Muscle layer of duodenum (tissue), 2 donors: ENCODE measurements around the gene CELA2A.
A peak's percentile ranks its signal among the peaks of the same experiment; 100 is the strongest.
"Not testable (repeated sequence)": the region's sequence is repeated elsewhere in the genome, so short reads cannot be mapped to it uniquely, and the experiment has no call there.

Source experiments
- H3K27ac ChIP-seq: one replicate; pipeline ENCODE4 v1.7.0; 2013; ENCODE audit warnings: mild to moderate bottlenecking, low read length
- H3K27me3 ChIP-seq: one replicate; pipeline ENCODE4 v1.7.0; 2013; ENCODE audit warnings: low read depth, mild to moderate bottlenecking, control low read depth, low read length
- H3K36me3 ChIP-seq, 2 donors: one replicate each; pipeline ENCODE4 v1.7.0; 2013; ENCODE audit warnings: low read length in 2 of 2, control low read depth in 1 of 2, mild to moderate bottlenecking in 1 of 2; ENCODE audit not compliant: insufficient read depth in 2 of 2, control insufficient read depth in 1 of 2
- H3K4me1 ChIP-seq, 2 donors: one replicate each; pipeline ENCODE4 v1.7.0; 2013; ENCODE audit warnings: low read length in 2 of 2, mild to moderate bottlenecking in 2 of 2, control low read depth in 1 of 2, moderate library complexity in 1 of 2; ENCODE audit not compliant: insufficient read depth in 2 of 2, control insufficient read depth in 1 of 2
- H3K4me3 ChIP-seq, 2 donors: one replicate each; pipeline ENCODE4 v1.7.0; 2013; ENCODE audit warnings: low read length in 2 of 2, low read depth in 1 of 2, mild to moderate bottlenecking in 1 of 2
- H3K9me3 ChIP-seq, 2 donors: one replicate each; pipeline ENCODE4 v1.7.0; 2013; ENCODE audit warnings: low read length in 2 of 2, control low read depth in 1 of 2, mild to moderate bottlenecking in 1 of 2; ENCODE audit not compliant: control insufficient read depth in 1 of 2
- donor health status: healthy.

Gene CELA2A

DNA sequence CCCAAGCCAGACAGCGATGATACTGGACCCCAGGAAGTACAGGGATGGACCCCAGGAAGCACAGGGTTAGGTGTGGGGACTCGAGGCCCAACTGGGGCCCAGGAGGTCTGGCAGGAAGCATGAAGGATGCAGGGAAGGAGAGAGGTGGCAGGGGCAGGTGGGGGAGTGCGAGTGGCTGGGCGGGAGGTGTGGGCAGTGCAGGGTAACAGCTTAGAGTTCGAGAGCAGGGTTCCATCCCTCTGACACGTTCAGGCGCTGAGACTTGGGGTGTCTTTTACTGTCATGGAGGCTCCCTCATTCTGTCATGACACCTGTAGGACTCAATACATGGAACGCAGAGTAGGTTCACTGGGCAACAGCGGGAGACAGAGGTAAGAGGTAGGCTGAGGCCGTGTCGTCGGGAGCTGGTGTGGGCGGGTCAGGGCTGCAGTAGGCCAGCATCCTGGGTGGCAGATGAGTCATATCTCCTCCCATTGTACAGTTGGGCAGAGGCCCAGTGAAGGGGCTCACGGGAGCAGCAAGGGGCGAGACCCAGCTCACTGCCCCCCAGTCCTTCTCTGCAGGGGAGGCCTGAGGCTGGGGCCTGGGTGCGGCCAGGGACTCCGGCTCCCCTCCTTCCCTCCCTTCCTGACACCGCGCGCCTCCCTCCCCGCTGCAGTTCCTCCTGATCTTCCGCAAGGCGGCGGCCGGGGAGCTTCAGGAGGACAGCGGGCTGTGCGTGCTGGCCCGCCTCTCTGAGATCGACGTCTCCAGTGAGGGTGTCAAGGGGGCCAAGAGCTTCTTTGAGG lies 29.8 kb upstream of the CELA2A start:
- Histone ChIP-seq H3K27ac (peak overlapping the region; percentile 39), H3K4me3 (no peak overlapping the region), H3K9me3 (no peaks in the 10 kb centered on the region), H3K36me3 (peaks cover 21 to 30% of the 10 kb centered on the region in 2 donors), H3K4me1 (peaks cover 6 to 9% of the 10 kb centered on the region in 2 donors), H3K27me3 (no peaks in the 10 kb centered on the region)

DNA sequence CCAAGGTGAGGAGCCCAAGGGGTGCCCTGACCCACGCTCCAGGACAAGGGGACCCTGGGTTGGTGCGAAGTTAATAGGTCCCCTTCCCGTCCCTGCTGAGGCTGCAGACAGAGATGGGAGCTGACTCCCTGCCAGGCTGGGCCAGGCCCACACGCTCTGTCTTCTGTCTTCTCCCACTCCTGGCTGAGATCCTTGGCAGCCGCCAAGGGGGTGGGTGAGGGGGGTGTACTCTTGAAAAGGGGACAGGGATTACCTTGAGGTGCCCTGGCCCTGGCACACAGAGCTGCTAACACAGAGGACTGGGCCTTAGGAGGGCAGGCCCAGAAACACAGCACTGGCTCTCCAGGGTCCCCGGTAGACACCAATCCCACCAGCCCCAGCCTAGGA lies 29.3 kb upstream of the CELA2A start:
- Histone ChIP-seq H3K4me1 (peaks cover 6 to 9% of the 10 kb centered on the region in 2 donors), H3K4me3 (no peak overlapping the region), H3K27me3 (no peaks in the 10 kb centered on the region), H3K9me3 (no peaks in the 10 kb centered on the region), H3K27ac (no peak overlapping the region), H3K36me3 (peaks cover 21 to 30% of the 10 kb centered on the region in 2 donors)

DNA sequence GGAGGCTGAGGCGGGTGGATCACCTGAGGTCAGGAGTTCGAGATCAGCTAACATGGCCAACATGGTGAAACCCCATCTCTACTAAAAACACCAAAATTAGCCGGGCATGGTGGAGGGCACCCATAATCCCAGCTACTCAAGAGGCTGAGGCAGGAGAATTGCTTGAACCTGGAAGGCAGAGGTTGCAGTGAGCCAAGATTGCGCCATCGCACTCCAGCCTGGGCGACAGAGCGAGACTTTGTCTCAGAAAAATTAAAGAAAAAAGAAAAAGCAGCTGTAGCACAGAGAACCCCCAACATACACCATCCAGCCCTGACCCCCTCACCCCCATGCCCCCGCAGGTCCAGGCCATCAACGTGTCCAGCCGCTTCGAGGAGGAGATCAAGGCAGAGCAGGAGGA lies 28.3 kb upstream of the CELA2A start:
- not testable (repeated sequence) for H3K27ac ChIP-seq, H3K9me3 ChIP-seq, H3K4me3 ChIP-seq, H3K4me1 ChIP-seq, H3K27me3 ChIP-seq
- H3K36me3 ChIP-seq: peaks cover 21 to 30% of the 10 kb centered on the region in 2 donors

DNA sequence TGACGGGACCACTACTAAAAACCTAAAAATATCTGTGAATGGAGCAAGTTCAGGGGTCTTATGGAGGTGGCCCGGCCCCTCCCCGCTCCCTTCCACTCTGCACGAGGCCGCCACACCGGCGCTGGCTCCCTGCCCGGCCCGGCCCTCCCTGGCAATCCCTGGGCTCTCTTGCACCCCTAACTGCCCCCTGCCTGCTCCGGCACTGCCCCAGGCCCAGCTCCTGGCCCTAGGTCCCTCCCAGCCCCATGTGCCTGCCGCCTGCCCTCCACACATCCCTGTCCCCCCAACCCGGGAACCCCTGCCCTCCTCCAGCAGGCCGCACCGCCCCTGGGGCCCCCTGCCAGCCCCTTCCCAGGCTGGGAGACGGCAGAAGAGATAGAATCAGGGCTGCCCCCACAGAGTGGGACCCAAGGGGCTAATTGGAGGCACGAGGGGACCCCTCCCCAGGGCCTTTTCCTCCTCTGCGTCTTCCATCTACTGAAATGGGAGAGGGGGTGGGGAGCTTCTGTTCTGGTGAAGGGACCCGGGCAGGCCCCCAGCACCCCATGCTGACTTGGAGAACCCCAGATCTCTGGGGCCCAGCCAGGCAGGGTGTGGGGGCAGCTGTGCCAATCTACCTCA lies 27.6 kb upstream of the CELA2A start:
- Histone ChIP-seq H3K4me1 (peaks cover 6 to 9% of the 10 kb centered on the region in 2 donors), H3K9me3 (no peaks in the 10 kb centered on the region), H3K27me3 (no peaks in the 10 kb centered on the region), H3K4me3 (no peak overlapping the region), H3K36me3 (peaks cover 21 to 30% of the 10 kb centered on the region in 2 donors), H3K27ac (no peak overlapping the region)

DNA sequence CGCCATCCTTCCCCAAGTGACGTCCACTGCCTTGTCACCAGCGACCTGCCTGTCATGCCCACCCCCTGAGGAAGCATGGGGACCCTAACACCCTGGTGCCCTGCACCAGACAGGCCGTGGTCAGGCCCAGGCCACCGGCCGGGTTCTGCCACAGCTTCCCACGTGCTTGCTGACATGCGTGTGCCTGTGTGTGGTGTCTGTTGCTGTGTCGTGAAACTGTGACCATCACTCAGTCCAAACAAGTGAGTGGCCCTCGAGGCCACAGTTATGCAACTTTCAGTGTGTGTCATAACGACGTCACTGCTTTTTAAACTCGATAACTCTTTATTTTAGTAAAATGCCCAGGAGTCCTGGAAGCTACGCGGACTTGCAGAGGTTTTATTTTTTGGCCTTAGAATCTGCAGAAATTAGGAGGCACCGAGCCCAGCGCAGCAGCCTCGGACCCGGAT lies 26.8 kb upstream of the CELA2A start:
- no peaks in the 10 kb centered on the region for H3K9me3 ChIP-seq
- H3K4me3 ChIP-seq: no peak overlapping the region
- H3K27ac ChIP-seq: no peak overlapping the region
- H3K4me1 ChIP-seq: peaks cover 6 to 9% of the 10 kb centered on the region in 2 donors
- no peaks in the 10 kb centered on the region for H3K27me3 ChIP-seq
- H3K36me3 ChIP-seq: peaks cover 21 to 30% of the 10 kb centered on the region in 2 donors

DNA sequence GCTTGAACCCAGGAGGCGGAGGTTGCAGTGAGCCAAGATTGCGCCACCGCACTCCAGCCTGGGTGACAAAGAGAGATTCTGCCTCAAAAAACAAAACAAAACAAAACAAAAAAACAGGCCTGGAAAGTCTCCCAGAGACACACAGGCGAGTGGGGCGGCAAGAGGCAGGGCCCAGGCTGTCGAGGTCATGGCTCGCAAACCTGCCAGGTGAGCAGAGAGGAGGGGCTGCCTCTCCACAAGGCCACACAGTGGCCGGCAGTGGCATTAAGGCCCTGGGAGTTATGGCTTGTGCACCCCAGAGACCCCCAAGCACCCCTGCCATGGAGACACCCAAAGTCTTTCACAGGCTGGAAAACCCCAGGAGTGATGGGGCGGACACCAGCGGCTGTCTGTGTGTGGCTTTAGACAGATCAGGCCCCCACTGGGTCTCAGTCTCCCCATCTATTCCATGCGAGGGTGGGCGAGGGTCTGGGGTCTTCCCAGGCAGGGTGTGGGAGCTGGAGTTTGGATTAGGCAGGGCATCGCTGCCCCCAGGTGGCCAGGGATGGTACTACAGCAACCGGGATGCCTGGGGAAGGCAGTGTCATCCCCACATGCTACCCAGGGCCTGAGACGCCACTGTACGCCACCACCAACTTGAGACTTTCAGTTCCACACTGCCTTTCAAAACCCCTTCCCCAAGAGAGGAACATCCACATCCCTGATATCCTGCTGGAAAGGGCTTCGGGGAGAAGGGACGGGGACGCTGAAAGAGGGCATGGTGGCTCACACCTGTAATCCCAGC lies 25.6 kb upstream of the CELA2A start:
- Histone ChIP-seq H3K27ac (no peak overlapping the region), H3K36me3 (peaks cover 15 to 30% of the 10 kb centered on the region in 2 donors)

DNA sequence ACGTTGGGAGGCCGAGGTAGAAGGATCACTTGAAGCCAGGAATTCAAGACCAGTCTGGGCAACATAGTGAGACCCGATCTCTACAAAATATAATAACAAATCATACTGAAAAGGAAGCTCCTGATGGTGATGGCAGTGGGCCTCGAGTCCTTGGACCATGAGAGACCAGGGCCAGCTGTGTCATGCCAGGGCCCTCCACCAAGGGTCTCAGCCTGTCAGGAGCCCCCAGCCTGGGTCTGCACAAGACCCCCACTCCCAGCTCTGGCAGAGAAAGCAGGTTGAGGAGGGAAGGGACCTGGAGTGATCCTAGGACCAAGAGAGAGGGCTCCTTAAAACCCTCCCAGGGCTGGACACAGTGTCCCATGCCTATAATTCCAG lies 25.0 kb upstream of the CELA2A start:
- H3K36me3 ChIP-seq: peaks cover 10 to 30% of the 10 kb centered on the region in 2 donors
- H3K27ac ChIP-seq: no peak overlapping the region
- peaks cover under 1 to 9% of the 10 kb centered on the region in 2 donors for H3K4me1 ChIP-seq
- no peaks in the 10 kb centered on the region for H3K27me3 ChIP-seq
- H3K4me3 ChIP-seq: no peak overlapping the region
- H3K9me3 ChIP-seq: no peaks in the 10 kb centered on the region

More for the DNA sequence above, 25.6 kb upstream of the CELA2A start:
- no peaks in the 10 kb centered on the region for H3K9me3 ChIP-seq
- no peaks in the 10 kb centered on the region for H3K27me3 ChIP-seq
- no peak overlapping the region for H3K4me3 ChIP-seq
- H3K4me1 ChIP-seq: peaks cover 6 to 9% of the 10 kb centered on the region in 2 donors

DNA sequence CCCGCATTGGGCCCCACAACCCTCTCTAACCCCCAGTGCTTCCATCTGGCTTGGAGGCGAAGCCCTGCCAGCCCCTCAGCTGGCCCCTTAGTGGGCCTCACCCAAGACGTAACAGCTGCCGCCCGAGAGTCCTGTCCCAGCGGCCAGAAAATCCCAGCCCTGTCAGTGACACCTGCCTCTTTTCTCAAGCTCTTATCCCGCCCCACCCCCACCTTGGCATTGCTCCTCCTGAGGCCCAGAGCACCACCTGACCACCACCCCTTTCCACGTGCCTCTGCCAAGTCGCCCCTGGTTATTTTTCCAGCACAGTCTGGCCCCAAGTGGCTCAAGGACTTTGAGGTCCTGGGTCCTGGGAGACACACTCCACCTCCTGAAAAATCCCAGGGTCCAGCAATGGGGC lies 24.2 kb upstream of the CELA2A start:
- H3K4me3 ChIP-seq: no peak overlapping the region
- no peaks in the 10 kb centered on the region for H3K27me3 ChIP-seq
- no peak overlapping the region for H3K27ac ChIP-seq
- peaks cover 0 to 5% of the 10 kb centered on the region in 2 donors for H3K4me1 ChIP-seq
- no peaks in the 10 kb centered on the region for H3K9me3 ChIP-seq
- H3K36me3 ChIP-seq: peaks cover 6 to 25% of the 10 kb centered on the region in 2 donors

DNA sequence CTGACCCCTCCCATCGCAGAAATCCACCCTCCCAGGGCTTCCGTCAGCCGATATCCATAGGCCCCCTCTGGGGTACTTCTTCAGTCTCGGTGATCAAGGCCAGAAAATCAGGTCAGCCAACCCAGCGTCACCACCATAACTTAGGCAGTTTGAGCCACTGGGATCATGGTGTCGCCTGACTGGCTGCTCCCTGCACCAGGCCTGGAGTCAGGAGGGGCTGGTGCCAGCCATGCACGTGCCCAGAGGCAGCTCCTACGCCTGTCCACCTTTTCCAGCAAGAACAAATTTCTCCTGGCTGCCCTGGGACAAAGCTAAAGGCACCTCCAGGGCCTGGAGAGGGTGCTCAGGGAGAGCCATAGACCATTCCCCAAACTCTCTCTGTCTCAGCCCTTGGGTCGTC lies 23.1 kb upstream of the CELA2A start:
- peaks cover 0 to 17% of the 10 kb centered on the region in 2 donors for H3K36me3 ChIP-seq
- H3K4me1 ChIP-seq: no peaks in the 10 kb centered on the region
- no peak overlapping the region for H3K27ac ChIP-seq
- no peaks in the 10 kb centered on the region for H3K27me3 ChIP-seq
- no peaks in the 10 kb centered on the region for H3K9me3 ChIP-seq
- H3K4me3 ChIP-seq: no peak overlapping the region

DNA sequence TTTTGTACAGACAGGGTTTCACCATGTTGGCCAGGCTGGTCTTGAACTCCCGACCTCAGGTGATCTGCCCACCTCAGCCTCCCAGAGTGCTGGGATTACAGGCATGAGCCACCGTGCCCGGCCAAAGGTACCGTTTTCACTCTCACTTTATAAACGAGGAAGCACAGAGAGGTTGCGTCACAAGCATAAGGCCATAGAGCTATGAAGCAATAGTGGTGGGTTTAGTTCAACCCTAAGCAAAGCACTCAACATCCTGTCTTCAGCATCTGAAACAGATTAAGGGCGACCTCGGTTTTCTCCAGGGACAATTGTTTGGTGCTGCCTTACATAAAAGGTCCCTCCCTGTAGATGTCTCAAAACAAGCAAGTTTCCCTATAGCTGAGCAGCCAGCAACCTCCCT lies 21.8 kb upstream of the CELA2A start:
- H3K4me3 ChIP-seq, H3K27ac ChIP-seq, H3K36me3 ChIP-seq, H3K27me3 ChIP-seq, H3K4me1 ChIP-seq, H3K9me3 ChIP-seq: not testable (repeated sequence)
